ENCODE data around the gene DCLK1. TPM values are rescaled to one million over a fixed set of nuclear protein-coding genes. Genes with fewer than 3 reads are reported as not detected.

Gene DCLK1
- total RNA-seq, 1 experiment from 2014 or later = 0.10 TPM

- no peak overlapping the region for H3K27ac ChIP-seq (ENCODE audit: low read depth, low read length)
- ChIA-PET RAD21 (ENCODE audit: low non-redundant PET in 1 of 2, low total read pairs in 2 of 2, uncharacterized antibody in 2 of 2, unreplicated experiment in 2 of 2) (no interaction called here), POLR2A (no interaction called here), CTCF (no interaction called here)
- no peaks in the 10 kb centered on the region for H3K4me1 ChIP-seq (ENCODE audit: control insufficient read depth in 1 of 2, insufficient read depth in 2 of 2, low read length in 2 of 2)
- no peak overlapping the region for H2AFZ ChIP-seq (ENCODE audit: low read depth, low read length, poor library complexity, severe bottlenecking)
- no TSS peak for BruUV-seq (replicated peaks)
- DNase-seq (ENCODE audit: low read depth, low spot score) (no peak), ATAC-seq (no peak)
- H3K36me3 ChIP-seq (ENCODE audit: control insufficient read depth in 1 of 2, insufficient read depth in 2 of 2, low read length in 2 of 2) = no peaks in the 10 kb centered on the region
- peaks cover 26% of the 10 kb centered on the region for H3K27me3 ChIP-seq (ENCODE audit: insufficient read depth, low read length)
- no peak overlapping the region for H3K9ac ChIP-seq (ENCODE audit: low read length)
- no peaks in the 10 kb centered on the region for H3K9me3 ChIP-seq (ENCODE audit: control insufficient read depth in 1 of 2, insufficient read depth in 1 of 2, low read depth in 1 of 2, low read length in 2 of 2)
- intact Hi-C loops (cut with micrococcal nuclease) = no loop called here
- H4K20me1 ChIP-seq (ENCODE audit: insufficient read depth) = no peaks in the 10 kb centered on the region
- no peak overlapping the region for H3K4me2 ChIP-seq (ENCODE audit: low read length)
- no peak overlapping the region for H3K4me3 ChIP-seq (replicated peaks in 1 of 2; ENCODE audit: low read depth in 1 of 2, low read length in 2 of 2)
- TF ChIP-seq JUND (IDR thresholded peaks at IDR 0.05) (no peak), EGR1 (IDR thresholded peaks at IDR 0.05; ENCODE audit: low read depth) (no peak)
- H3K9me2 ChIP-seq (ENCODE audit: insufficient read depth) = no peaks in the 10 kb centered on the region
- H3K79me2 ChIP-seq (ENCODE audit: insufficient read depth, low read length) = no peaks in the 10 kb centered on the region
Measured at GRCh38 chr13:35727881-35728280, 403.3 kb downstream of the DCLK1 start.

- BruUV-seq (replicated peaks) = no TSS peak
- ChIA-PET CTCF (interaction anchor here (1.2 kb wide), 1 partner anchor 65 kb away, joined by 4 read pairs; no protein-coding TSS in a partner anchor), RAD21 (ENCODE audit: low non-redundant PET in 1 of 2, low total read pairs in 2 of 2, uncharacterized antibody in 2 of 2, unreplicated experiment in 2 of 2) (no interaction called here), POLR2A (no interaction called here)
- intact Hi-C loops (cut with micrococcal nuclease) = loop anchor here (5.0 kb wide), 3 partner anchors 48 to 1792 kb away; no protein-coding TSS in a partner anchor
- Histone ChIP-seq H2AFZ (ENCODE audit: low read depth, low read length, poor library complexity, severe bottlenecking) (no peak overlapping the region), H3K4me1 (ENCODE audit: control insufficient read depth in 1 of 2, insufficient read depth in 2 of 2, low read length in 2 of 2) (peaks cover 0 to 2% of the 10 kb centered on the region in 2 experiments; a peak in 1 of 4 replicates), H3K9me3 (ENCODE audit: control insufficient read depth in 1 of 2, insufficient read depth in 1 of 2, low read depth in 1 of 2, low read length in 2 of 2) (no peaks in the 10 kb centered on the region), H3K27me3 (ENCODE audit: insufficient read depth, low read length) (peaks cover 32% of the 10 kb centered on the region), H4K20me1 (ENCODE audit: insufficient read depth) (no peaks in the 10 kb centered on the region), H3K9ac (ENCODE audit: low read length) (no peak overlapping the region), H3K36me3 (ENCODE audit: control insufficient read depth in 1 of 2, insufficient read depth in 2 of 2, low read length in 2 of 2) (no peaks in the 10 kb centered on the region), H3K4me3 (replicated peaks in 1 of 2; ENCODE audit: low read depth in 1 of 2, low read length in 2 of 2) (no peak overlapping the region), H3K27ac (ENCODE audit: low read depth, low read length) (no peak overlapping the region), H3K4me2 (ENCODE audit: low read length) (no peak overlapping the region), H3K79me2 (ENCODE audit: insufficient read depth, low read length) (no peaks in the 10 kb centered on the region), H3K9me2 (ENCODE audit: insufficient read depth) (no peaks in the 10 kb centered on the region)
- no peak for ATAC-seq
- no peak for DNase-seq (ENCODE audit: low read depth, low spot score)
- no peak for TF ChIP-seq TCF7L2 (IDR thresholded peaks at IDR 0.05; ENCODE audit: borderline replicate concordance, extremely low read depth, insufficient read depth, insufficient read length)
- TF ChIP-seq CBX3 (IDR thresholded peaks at IDR 0.05; ENCODE audit: low read depth) = no peak
- no peak for TF ChIP-seq POLR2AphosphoS5 (IDR thresholded peaks at IDR 0.05; ENCODE audit: low read depth, low read length)
- no peak for TF ChIP-seq ZBTB33 (IDR thresholded peaks at IDR 0.05; ENCODE audit: extremely low read depth, insufficient replicate concordance, low read length)
- TF ChIP-seq ELF1 (IDR thresholded peaks at IDR 0.05; ENCODE audit: borderline replicate concordance, low read depth) = no peak
- no peak for TF ChIP-seq SRF (IDR thresholded peaks at IDR 0.05; ENCODE audit: low read depth)
- no peak for TF ChIP-seq ZFX (IDR thresholded peaks at IDR 0.05)
- no peak for TF ChIP-seq CEBPB (IDR thresholded peaks at IDR 0.05; ENCODE audit: low read depth)
- TF ChIP-seq EZH2 (IDR thresholded peaks at IDR 0.05) = no peak
- TF ChIP-seq ZNF274 (IDR thresholded peaks at IDR 0.05; ENCODE audit: low read depth, low read length) = no peak
- TF ChIP-seq EGR1 (IDR thresholded peaks at IDR 0.05; ENCODE audit: low read depth) = no peak
- no peak for TF ChIP-seq REST (IDR thresholded peaks at IDR 0.05; ENCODE audit: low read depth)
- TF ChIP-seq RAD21 (IDR thresholded peaks at IDR 0.05; ENCODE audit: low read depth) = no peak
Measured at GRCh38 chr13:35724446-35724845, 406.7 kb downstream of the DCLK1 start.
